Ishikawa (cell line): ENCODE results near the gene SC5D.

ENCODE experiments used
- TAF1 ChIP-seq: IDR thresholded peaks from 2 replicates; pipeline ENCODE4 v1.6.1; 2012; ENCODE audit warnings: low read depth, mild to moderate bottlenecking
- ZBTB7A ChIP-seq: IDR thresholded peaks from 2 replicates; pipeline ENCODE4 v1.6.1; 2012; ENCODE audit warnings: low read depth
- TF ChIP-seq, protein P1 (sequence below): IDR thresholded peaks from 2 replicates; pipeline ENCODE4 v1.6.1; 2012; ENCODE audit warnings: low read depth, mild to moderate bottlenecking

DNA sequence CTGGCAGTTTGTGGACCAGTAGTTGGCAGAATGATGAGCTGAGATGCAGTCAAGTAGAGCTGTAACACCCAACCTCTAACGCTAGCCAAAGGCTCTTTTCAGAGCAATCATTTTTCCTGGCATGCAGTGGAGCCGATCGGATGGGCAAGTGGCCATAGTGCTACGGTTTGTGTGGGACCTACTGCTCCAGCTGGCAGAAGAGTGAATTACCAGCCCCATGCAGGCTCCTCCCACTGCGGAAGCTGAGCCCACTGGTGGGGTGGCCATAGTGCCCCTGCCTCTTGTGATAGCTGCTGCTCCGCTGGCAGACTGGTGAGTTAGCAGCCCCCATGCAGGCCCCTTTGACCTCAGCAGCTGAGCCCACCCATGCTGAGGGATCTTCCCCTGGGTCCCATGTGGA lies 27.0 kb upstream of the SC5D start:
- no peak for TF ChIP-seq TAF1
- no peak for TF ChIP-seq ZBTB7A
- TF ChIP-seq, protein P1, sequence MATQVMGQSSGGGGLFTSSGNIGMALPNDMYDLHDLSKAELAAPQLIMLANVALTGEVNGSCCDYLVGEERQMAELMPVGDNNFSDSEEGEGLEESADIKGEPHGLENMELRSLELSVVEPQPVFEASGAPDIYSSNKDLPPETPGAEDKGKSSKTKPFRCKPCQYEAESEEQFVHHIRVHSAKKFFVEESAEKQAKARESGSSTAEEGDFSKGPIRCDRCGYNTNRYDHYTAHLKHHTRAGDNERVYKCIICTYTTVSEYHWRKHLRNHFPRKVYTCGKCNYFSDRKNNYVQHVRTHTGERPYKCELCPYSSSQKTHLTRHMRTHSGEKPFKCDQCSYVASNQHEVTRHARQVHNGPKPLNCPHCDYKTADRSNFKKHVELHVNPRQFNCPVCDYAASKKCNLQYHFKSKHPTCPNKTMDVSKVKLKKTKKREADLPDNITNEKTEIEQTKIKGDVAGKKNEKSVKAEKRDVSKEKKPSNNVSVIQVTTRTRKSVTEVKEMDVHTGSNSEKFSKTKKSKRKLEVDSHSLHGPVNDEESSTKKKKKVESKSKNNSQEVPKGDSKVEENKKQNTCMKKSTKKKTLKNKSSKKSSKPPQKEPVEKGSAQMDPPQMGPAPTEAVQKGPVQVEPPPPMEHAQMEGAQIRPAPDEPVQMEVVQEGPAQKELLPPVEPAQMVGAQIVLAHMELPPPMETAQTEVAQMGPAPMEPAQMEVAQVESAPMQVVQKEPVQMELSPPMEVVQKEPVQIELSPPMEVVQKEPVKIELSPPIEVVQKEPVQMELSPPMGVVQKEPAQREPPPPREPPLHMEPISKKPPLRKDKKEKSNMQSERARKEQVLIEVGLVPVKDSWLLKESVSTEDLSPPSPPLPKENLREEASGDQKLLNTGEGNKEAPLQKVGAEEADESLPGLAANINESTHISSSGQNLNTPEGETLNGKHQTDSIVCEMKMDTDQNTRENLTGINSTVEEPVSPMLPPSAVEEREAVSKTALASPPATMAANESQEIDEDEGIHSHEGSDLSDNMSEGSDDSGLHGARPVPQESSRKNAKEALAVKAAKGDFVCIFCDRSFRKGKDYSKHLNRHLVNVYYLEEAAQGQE = no peak
